ENCODE measurements around the gene ESCO1.

DNA sequence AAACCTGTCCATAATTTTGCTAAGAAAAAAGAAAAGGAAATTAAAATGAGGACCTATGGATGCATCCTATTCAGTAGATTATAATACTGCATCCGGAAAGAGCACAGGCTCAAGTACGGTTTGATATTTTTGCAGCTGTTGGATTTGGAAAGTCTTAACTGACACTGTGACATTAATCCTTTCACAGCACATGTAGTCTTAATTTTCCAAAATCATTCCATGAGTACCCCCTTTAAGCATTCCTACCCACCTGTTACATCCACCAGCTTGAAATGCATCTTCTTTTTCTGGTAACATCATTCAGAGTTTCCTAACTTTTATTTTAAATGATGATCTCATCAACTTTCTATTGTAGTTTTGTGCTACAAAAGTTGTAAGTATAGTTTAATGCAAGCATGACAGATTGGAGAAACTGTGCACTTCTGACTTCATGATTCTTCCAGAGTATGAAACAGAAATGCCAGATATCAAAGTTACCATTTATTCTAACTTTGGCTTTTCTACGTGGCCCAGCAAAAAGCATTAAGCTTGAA is 113.5 kb downstream of the ESCO1 start:
- TF ChIP-seq, protein P1, sequence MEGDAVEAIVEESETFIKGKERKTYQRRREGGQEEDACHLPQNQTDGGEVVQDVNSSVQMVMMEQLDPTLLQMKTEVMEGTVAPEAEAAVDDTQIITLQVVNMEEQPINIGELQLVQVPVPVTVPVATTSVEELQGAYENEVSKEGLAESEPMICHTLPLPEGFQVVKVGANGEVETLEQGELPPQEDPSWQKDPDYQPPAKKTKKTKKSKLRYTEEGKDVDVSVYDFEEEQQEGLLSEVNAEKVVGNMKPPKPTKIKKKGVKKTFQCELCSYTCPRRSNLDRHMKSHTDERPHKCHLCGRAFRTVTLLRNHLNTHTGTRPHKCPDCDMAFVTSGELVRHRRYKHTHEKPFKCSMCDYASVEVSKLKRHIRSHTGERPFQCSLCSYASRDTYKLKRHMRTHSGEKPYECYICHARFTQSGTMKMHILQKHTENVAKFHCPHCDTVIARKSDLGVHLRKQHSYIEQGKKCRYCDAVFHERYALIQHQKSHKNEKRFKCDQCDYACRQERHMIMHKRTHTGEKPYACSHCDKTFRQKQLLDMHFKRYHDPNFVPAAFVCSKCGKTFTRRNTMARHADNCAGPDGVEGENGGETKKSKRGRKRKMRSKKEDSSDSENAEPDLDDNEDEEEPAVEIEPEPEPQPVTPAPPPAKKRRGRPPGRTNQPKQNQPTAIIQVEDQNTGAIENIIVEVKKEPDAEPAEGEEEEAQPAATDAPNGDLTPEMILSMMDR (IDR thresholded peaks at IDR 0.05) = no peak
- TF ChIP-seq POLR2A (IDR thresholded peaks at IDR 0.05) = no peak

Measured in uterus (tissue), 2 donors.